K562 (cell line): Measurements from ENCODE around the gene FBXW10.
"Not testable (repeated sequence)": the region's sequence is repeated elsewhere in the genome, so short reads cannot be mapped to it uniquely, and the experiment has no call there.

Experiments used
- NR2C1 ChIP-seq, 2 experiments: fragments of 450-650 bp; IDR thresholded peaks; 2 replicates each; pipeline ENCODE4 v1.6.1; 2017; ENCODE audit warnings: mild to moderate bottlenecking in 2 of 2, antibody characterized with exemption in 1 of 2, inconsistent platforms in 1 of 2, missing compliant biosample characterization in 1 of 2, missing genetic modification characterization in 1 of 2
- SAFB2 ChIP-seq: fragments of 200-400 bp; formaldehyde crosslinking; IDR thresholded peaks from 2 replicates; pipeline ENCODE4 v1.6.1; 2018; ENCODE audit warnings: borderline replicate concordance, low read length, low read depth, moderate library complexity; ENCODE audit not compliant: severe bottlenecking
- ZNF282 ChIP-seq: sonication (generic); formaldehyde crosslinking; IDR thresholded peaks from 2 replicates; pipeline ENCODE4 v1.8.1; 2023; ENCODE audit warnings: missing genetic modification reagents
- TF ChIP-seq, protein P1 (sequence below): fragments of 450-650 bp; formaldehyde crosslinking; conservative IDR thresholded peaks from 2 replicates; pipeline ENCODE4 v1.4.0; 2022; ENCODE audit warnings: mild to moderate bottlenecking, missing genetic modification characterization

DNA sequence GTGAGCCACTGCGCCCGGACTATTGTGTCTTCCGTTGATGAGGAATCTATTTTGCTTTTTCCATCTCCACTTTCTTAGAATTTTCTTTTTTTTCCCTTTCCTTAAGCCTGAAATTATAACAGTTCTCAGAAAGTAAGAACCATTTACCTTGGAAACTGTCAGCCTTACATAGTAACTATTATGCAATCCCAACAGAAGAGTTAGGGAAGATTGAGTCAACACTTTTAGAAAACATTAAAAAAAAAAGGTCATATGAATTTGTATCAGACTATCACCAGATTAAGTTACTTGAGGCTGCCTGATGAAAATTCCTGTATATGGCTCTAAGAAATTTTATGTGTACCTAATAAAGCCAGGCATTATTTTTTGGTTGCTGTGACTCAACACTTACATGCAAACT, 35.6 kb upstream of the FBXW10 start:
- TF ChIP-seq ZNF282 (CRISPR knock-in tag); NR2C1 (IDR thresholded peaks at IDR 0.05); NR2C1 (tag; IDR thresholded peaks at IDR 0.05); SAFB2: not testable (repeated sequence)
- TF ChIP-seq, protein P1, sequence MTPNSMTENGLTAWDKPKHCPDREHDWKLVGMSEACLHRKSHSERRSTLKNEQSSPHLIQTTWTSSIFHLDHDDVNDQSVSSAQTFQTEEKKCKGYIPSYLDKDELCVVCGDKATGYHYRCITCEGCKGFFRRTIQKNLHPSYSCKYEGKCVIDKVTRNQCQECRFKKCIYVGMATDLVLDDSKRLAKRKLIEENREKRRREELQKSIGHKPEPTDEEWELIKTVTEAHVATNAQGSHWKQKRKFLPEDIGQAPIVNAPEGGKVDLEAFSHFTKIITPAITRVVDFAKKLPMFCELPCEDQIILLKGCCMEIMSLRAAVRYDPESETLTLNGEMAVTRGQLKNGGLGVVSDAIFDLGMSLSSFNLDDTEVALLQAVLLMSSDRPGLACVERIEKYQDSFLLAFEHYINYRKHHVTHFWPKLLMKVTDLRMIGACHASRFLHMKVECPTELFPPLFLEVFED (CRISPR knock-in tag), result not testable (repeated sequence)
